HG02759 (cell line): Measurements from ENCODE around the gene ZFP30.

Experiments
- ATAC-seq: cut with Tn5 transposase; IDR thresholded peaks from one replicate; pipeline ENCODE4 v1.9.1; 2021; ENCODE audit warnings: mild to moderate bottlenecking, moderate library complexity; ENCODE audit not compliant: unreplicated experiment

The ZFP30 gene

DNA sequence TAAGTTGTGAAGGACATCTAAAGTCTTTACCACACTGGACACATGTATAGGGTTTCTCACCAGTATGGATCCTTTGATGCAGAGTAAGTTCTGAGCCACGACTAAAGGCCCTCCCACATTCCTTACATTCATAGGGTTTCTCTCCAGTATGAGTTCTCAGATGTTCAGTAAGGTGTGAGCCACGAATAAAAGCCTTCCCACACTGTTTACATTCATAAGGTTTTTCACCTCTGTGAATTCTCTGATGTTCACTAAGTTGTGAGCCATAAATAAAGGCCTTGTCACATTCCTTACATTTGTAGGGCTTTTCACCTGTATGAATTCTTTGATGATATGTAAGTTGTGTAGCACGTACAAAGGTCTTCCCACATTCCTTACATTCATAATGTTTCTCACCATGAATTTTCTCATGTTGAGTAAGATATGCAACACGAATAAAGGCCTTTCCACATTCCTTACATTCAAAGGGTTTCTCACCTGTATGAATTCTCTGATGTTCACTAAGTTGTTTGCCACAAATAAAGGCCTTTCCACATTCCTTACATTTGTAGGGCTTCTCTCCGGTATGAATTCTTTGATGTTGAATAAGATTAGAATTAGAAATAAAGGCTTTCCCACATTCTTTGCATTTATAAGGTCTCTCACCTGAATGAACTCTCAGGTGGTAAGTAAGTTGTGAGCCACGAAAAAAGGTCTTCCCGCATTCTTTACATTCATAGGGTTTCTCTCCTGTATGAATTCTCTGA, 90.5 kb downstream of the ZFP30 start:
- ATAC-seq: no peak
